ENCODE results near the gene MS4A8.

DNA sequence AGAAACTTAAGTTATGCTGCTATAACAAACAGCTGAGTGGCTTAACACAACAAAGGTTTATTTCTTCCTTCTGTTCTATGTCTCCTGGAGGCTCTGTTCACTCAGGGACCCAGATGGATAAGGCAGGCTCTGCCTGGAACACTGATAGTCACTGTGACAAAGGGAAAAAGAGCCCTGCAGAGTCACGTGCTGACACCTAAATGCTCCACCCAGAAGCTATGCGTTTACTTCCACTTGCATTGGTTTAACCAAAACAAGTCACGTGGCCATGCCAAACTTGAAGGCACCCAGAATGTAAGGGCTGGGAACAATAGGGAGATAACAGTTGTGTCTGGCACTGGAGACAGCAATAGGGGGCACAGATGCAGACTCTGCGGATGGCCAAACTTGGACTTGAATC is 53.9 kb downstream of the MS4A8 start:
- no peak for TF ChIP-seq POLR2AphosphoS5 (IDR thresholded peaks at IDR 0.05; ENCODE audit: borderline replicate concordance, low read depth, low read length)
- TF ChIP-seq EZH2 (IDR thresholded peaks at IDR 0.05): no peak

Measured in SK-N-MC (cell line).